H1 (cell line): ENCODE data around the gene CCDC89. TPM values are rescaled to one million over a fixed set of nuclear protein-coding genes. Genes with fewer than 3 reads are reported as not detected.

Experiments
- CTCF ChIA-PET: fragments of 300-600 bp; sonication (Branson Sonifier 250); formaldehyde crosslinking; loops from one replicate; lab custom pipeline; 2021; ENCODE audit not compliant: partially characterized antibody; lab: Charles Lee
- POLR2A ChIA-PET: fragments of 300-600 bp; sonication (Branson Sonifier 250); formaldehyde crosslinking; loops from one replicate; lab custom pipeline; 2021; ENCODE audit warnings: inconsistent platforms; ENCODE audit not compliant: partially characterized antibody; lab: Charles Lee
- DNase-seq, 2 experiments: peaks; one replicate each; pipeline versions ENCODE4 v3.0.0 to v3.0.0-alpha.2; 2010 to 2022; ENCODE audit warnings: low spot score in 2 of 2, low read depth in 1 of 2, mixed read lengths in 1 of 2
- FAIRE-seq: peaks from 2 replicates; lab custom pipeline; 2011; peaks lifted over from hg19 to GRCh38; lab: Jason Lieb, UNC
- H2AFZ ChIP-seq: 2 replicates; pipeline ENCODE4 v1.8.1; 2012; ENCODE audit warnings: low read length, inconsistent platforms
- H2AK5ac ChIP-seq: 2 replicates; pipeline ENCODE4 v1.6.1; 2013; ENCODE audit warnings: low read depth, low read length
- H2BK120ac ChIP-seq: replicated peaks from 2 replicates; pipeline ENCODE3; 2013; ENCODE audit warnings: low read depth, low read length, inconsistent platforms
- H2BK12ac ChIP-seq: 2 replicates; pipeline ENCODE4 v1.6.1; 2013; ENCODE audit warnings: low read depth, low read length
- H2BK15ac ChIP-seq: 2 replicates; pipeline ENCODE4 v1.6.1; 2013; ENCODE audit warnings: low read length
- H2BK20ac ChIP-seq: 2 replicates; pipeline ENCODE4 v1.6.1; 2013; ENCODE audit warnings: low read length
- H2BK5ac ChIP-seq: 2 replicates; pipeline ENCODE4 v1.6.1; 2013; ENCODE audit warnings: low read depth, low read length
- H3K14ac ChIP-seq: 2 replicates; pipeline ENCODE4 v1.6.1; 2013; ENCODE audit warnings: inconsistent platforms; ENCODE audit not compliant: insufficient read length
- H3K18ac ChIP-seq: 2 replicates; pipeline ENCODE4 v1.6.1; 2013; ENCODE audit warnings: low read length; ENCODE audit errors: extremely low read depth
- H3K23ac ChIP-seq: 2 replicates; pipeline ENCODE4 v1.6.1; 2013; ENCODE audit warnings: inconsistent platforms; ENCODE audit not compliant: insufficient read length
- H3K23me2 ChIP-seq: 2 replicates; pipeline ENCODE4 v1.6.1; 2013; ENCODE audit warnings: low read depth, low read length
- H3K27ac ChIP-seq: 2 replicates; pipeline ENCODE4 v1.6.1; 2011; ENCODE audit warnings: low read depth, low read length, inconsistent platforms
- H3K27me3 ChIP-seq, 4 experiments: replicated peaks in 1 of 4; 1 replicate in 1 of 4; 2 replicates in 3 of 4; pipeline versions ENCODE4 v1.6.1 to v1.8.1; 2011 to 2013; ENCODE audit warnings: low read length in 3 of 4, mild to moderate bottlenecking in 3 of 4, inconsistent platforms in 2 of 4, mixed read lengths in 2 of 4, moderate library complexity in 1 of 4; ENCODE audit not compliant: control insufficient read depth in 3 of 4, insufficient read depth in 3 of 4; ENCODE audit errors: extremely low read depth in 1 of 4
- H3K36me3 ChIP-seq, 4 experiments: 2 replicates each; pipeline versions ENCODE4 v1.6.1 to v1.8.1; 2011 to 2013; ENCODE audit warnings: mild to moderate bottlenecking in 4 of 4, low read length in 3 of 4, moderate library complexity in 2 of 4, control low read depth in 1 of 4, inconsistent platforms in 1 of 4; ENCODE audit not compliant: insufficient read depth in 4 of 4, control insufficient read depth in 2 of 4
- H3K4ac ChIP-seq: replicated peaks from 2 replicates; pipeline ENCODE3; 2013; ENCODE audit warnings: low read length, low read depth, mixed read lengths, inconsistent platforms; ENCODE audit not compliant: insufficient read length
- H3K4me1 ChIP-seq, 4 experiments: replicated peaks in 1 of 4; 1 replicate in 1 of 4; 2 replicates in 3 of 4; pipeline versions ENCODE4 v1.6.1 to v1.8.1; 2011 to 2013; ENCODE audit warnings: low read length in 3 of 4, inconsistent platforms in 2 of 4, mixed read lengths in 1 of 4; ENCODE audit not compliant: insufficient read depth in 4 of 4, control insufficient read depth in 3 of 4
- H3K4me2 ChIP-seq, 2 experiments: 2 replicates each; pipeline versions ENCODE4 v1.6.1 to v1.8.1; 2011 to 2013; ENCODE audit warnings: low read depth in 2 of 2, low read length in 2 of 2, control low read depth in 1 of 2, inconsistent platforms in 1 of 2, mild to moderate bottlenecking in 1 of 2; ENCODE audit not compliant: insufficient read depth in 1 of 2
- H3K4me3 ChIP-seq, 4 experiments: fragments of 200-600, 300-600 bp in 1 of 4; sonication (generic), shearing (Covaris generic), sonication (Bioruptor Twin) in 1 of 4; 2 replicates each; pipeline versions ENCODE4 v1.5.1 to v1.8.1; 2011 to 2016; ENCODE audit warnings: low read length in 4 of 4, low read depth in 3 of 4, control low read depth in 2 of 4, inconsistent platforms in 2 of 4, mild to moderate bottlenecking in 2 of 4, mixed read lengths in 1 of 4, moderate library complexity in 1 of 4; ENCODE audit not compliant: insufficient read depth in 2 of 4; ENCODE audit errors: extremely low read depth in 1 of 4
- H3K56ac ChIP-seq: replicated peaks from 2 replicates; pipeline ENCODE3; 2013; ENCODE audit warnings: low read depth, mild to moderate bottlenecking, mixed read lengths, low read length, inconsistent platforms; ENCODE audit not compliant: insufficient read length
- H3K79me1 ChIP-seq: 2 replicates; pipeline ENCODE4 v1.6.1; 2013; ENCODE audit warnings: low read depth, low read length, control low read depth
- H3K79me2 ChIP-seq, 2 experiments: 2 replicates each; pipeline versions ENCODE4 v1.6.1 to v1.8.1; 2012 to 2013; ENCODE audit warnings: low read length in 2 of 2, mild to moderate bottlenecking in 2 of 2, inconsistent platforms in 1 of 2; ENCODE audit not compliant: insufficient read depth in 2 of 2, control insufficient read depth in 1 of 2
- H3K9ac ChIP-seq, 4 experiments: replicated peaks in 1 of 4; 1 replicate in 1 of 4; 2 replicates in 3 of 4; pipeline versions ENCODE4 v1.6.1 to v1.8.1; 2011 to 2013; ENCODE audit warnings: low read depth in 3 of 4, low read length in 3 of 4, control low read depth in 2 of 4, mild to moderate bottlenecking in 2 of 4, moderate library complexity in 2 of 4, inconsistent platforms in 1 of 4; ENCODE audit errors: extremely low read depth in 1 of 4
- H3K9me3 ChIP-seq, 2 experiments: 2 replicates each; pipeline versions ENCODE4 v1.6.1 to v1.8.1; 2012 to 2013; ENCODE audit warnings: mild to moderate bottlenecking in 2 of 2, moderate library complexity in 2 of 2, control low read depth in 1 of 2, inconsistent platforms in 1 of 2, low read depth in 1 of 2, low read length in 1 of 2, mixed read lengths in 1 of 2; ENCODE audit not compliant: insufficient read depth in 2 of 2
- H4K20me1 ChIP-seq, 2 experiments: replicated peaks in 1 of 2; 2 replicates each; pipeline versions ENCODE3 to v1.8.1; 2011 to 2013; ENCODE audit warnings: inconsistent platforms in 2 of 2, low read length in 2 of 2, mild to moderate bottlenecking in 1 of 2; ENCODE audit not compliant: insufficient read depth in 2 of 2, control insufficient read depth in 1 of 2
- H4K5ac ChIP-seq: 2 replicates; pipeline ENCODE4 v1.6.1; 2013; ENCODE audit warnings: low read length, low read depth, mixed read lengths, inconsistent platforms; ENCODE audit not compliant: insufficient read length
- H4K8ac ChIP-seq: 2 replicates; pipeline ENCODE4 v1.8.0; 2013; ENCODE audit warnings: mild to moderate bottlenecking, moderate library complexity, low read length, inconsistent platforms; ENCODE audit not compliant: insufficient read depth; ENCODE audit errors: extremely low read depth
- H4K91ac ChIP-seq: replicated peaks from 2 replicates; pipeline ENCODE3; 2013; ENCODE audit warnings: low read length, mixed read lengths, inconsistent platforms; ENCODE audit not compliant: insufficient read length
- BCL11A ChIP-seq, 2 experiments: IDR thresholded peaks; one replicate each; pipeline ENCODE4 v1.6.1; 2011; ENCODE audit warnings: low read depth in 2 of 2, low read length in 2 of 2, mild to moderate bottlenecking in 2 of 2
- BRCA1 ChIP-seq: IDR thresholded peaks from 2 replicates; pipeline ENCODE4 v1.6.1; 2012; ENCODE audit warnings: low read depth, low read length, improper control_type of control experiment
- CBX5 ChIP-seq: fragments of 300-800, 300-1000 bp; sonication (generic); IDR thresholded peaks from 2 replicates; pipeline ENCODE4 v1.7.1; 2016; ENCODE audit warnings: antibody characterized with exemption, low read length, low read depth
- CHD1 ChIP-seq: IDR thresholded peaks from 2 replicates; pipeline ENCODE4 v1.6.1; 2012; ENCODE audit warnings: low read depth, low read length, improper control_type of control experiment
- EP300 ChIP-seq, 2 experiments: IDR thresholded peaks; 1 replicate in 1 of 2; 2 replicates in 1 of 2; pipeline ENCODE4 v1.6.1; 2011 to 2012; ENCODE audit warnings: low read depth in 2 of 2, low read length in 2 of 2, mild to moderate bottlenecking in 2 of 2, borderline replicate concordance in 1 of 2, inconsistent platforms in 1 of 2, moderate library complexity in 1 of 2
- FOSL1 ChIP-seq: IDR thresholded peaks from 2 replicates; pipeline ENCODE4 v1.6.1; 2011; ENCODE audit warnings: mild to moderate bottlenecking, low read depth, low read length, moderate library complexity; ENCODE audit not compliant: insufficient read depth
- MAFK ChIP-seq: IDR thresholded peaks from 2 replicates; pipeline ENCODE4 v1.6.1; 2012; ENCODE audit warnings: low read depth, mild to moderate bottlenecking, improper control_type of control experiment, low read length
- PHF8 ChIP-seq: fragments of 200-600 bp; sonication (generic); conservative IDR thresholded peaks from 2 replicates; pipeline ENCODE4 v1.7.1; 2012; ENCODE audit warnings: low read depth, mild to moderate bottlenecking, inconsistent platforms, low read length, moderate library complexity
- POLR2A ChIP-seq, 2 experiments: IDR thresholded peaks; 1 replicate in 1 of 2; 2 replicates in 1 of 2; pipeline ENCODE4 v1.6.1; 2011; ENCODE audit warnings: low read depth in 2 of 2, low read length in 2 of 2, mild to moderate bottlenecking in 2 of 2; ENCODE audit errors: control extremely low read depth in 1 of 2
- POLR2AphosphoS5 ChIP-seq: IDR thresholded peaks from 2 replicates; pipeline ENCODE4 v1.6.1; 2011; ENCODE audit warnings: low read depth, low read length
- RAD21 ChIP-seq, 2 experiments: IDR thresholded peaks in 1 of 2; conservative IDR thresholded peaks in 1 of 2; 2 replicates each; pipeline ENCODE4 v1.6.1; 2011; ENCODE audit warnings: low read depth in 2 of 2, low read length in 2 of 2, improper control_type of control experiment in 1 of 2, inconsistent platforms in 1 of 2, mild to moderate bottlenecking in 1 of 2, moderate library complexity in 1 of 2
- SP2 ChIP-seq: IDR thresholded peaks from 2 replicates; pipeline ENCODE4 v1.6.1; 2012; ENCODE audit warnings: mild to moderate bottlenecking, low read length, inconsistent platforms
- WGBS, 2 experiments: shearing (Covaris generic) in 1 of 2; methylation state at CpG; one replicate each; pipeline versions ENCODE4 v1.1.6 to v1.1.7; 2013 to 2015; ENCODE audit warnings: low lambda C conversion rate in 2 of 2, mixed read lengths in 2 of 2, inconsistent platforms in 1 of 2, low coverage in 1 of 2, missing lambda C conversion rate in 1 of 2; ENCODE audit not compliant: insufficient replicate concordance in 2 of 2, insufficient coverage in 1 of 2, insufficient read length in 1 of 2; ENCODE audit errors: extremely low coverage in 1 of 2, missing lambda C conversion rate in 1 of 2; 5-methylcytosine and 5-hydroxymethylcytosine counted together
- polyA plus RNA-seq, 7 experiments: library from polyadenylated mRNA; depleted of rRNA in 3 of 7; stranded (reverse) in 5 of 7; unstranded in 2 of 7; fragments of >200 nt in 5 of 7; fragments of 200-250 nt in 2 of 7; gene quantifications; 1 replicate in 5 of 7; 2 replicates in 1 of 7; 4 replicates in 1 of 7; pipeline versions ENCODE4 v1.2.1 to v1.2.3, GENCODE V29; 2011 to 2013; ENCODE audit warnings: missing spikeins in 2 of 7, mixed read lengths in 2 of 7
- total RNA-seq: library from RNA; stranded (reverse); fragmentation: NEBNext Ultra II Directional; extraction: Animal tissue kit (Norgen Biotek cat#: 25700); gene quantifications from 2 replicates; pipeline ENCODE4 v1.2.1, GENCODE V29; 2021

The CCDC89 gene
- total and polyA plus RNA-seq, 2 of the 8 experiments (the other 6 are each of a cell fraction or from before 2014, with no cell fraction given): not detected

DNA sequence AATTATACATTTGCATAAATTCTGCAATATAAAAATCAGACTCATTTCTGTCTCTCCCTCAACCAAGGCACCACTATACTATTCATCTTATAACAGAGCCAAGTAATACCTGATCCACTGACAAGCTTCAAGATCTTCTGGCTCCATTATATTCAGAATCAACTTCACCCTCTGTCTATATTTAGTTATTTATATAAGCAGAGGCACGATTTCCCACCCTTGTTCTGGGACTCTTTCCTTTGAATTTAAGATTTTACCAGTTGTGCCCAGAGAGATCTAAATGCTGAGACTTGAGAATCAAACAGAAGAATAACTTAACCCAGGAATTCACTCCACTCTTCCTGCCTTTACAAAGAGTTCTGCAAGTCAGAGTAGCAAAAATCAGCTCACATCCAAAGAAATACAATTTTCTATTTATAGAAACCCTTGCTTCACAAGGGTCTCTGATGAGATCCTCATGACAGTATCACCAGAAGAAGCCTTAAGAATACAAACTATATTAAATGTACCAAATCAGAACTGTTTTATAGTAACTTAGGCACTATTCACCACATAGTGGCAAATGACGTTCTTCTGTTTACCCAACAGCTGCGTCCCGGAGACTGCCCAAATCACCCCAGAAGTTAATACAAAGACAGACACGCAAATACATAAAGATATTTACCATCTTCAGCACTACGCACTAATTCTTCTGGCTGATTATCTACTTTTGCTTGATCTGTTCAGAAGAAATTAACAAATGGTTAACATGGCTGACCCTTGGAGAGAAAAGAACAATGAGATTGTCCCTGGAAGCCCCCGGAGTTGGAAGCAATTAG is 32.3 kb upstream of the CCDC89 start:
- ChIA-PET CTCF (interaction anchor here (0.7 to 1.6 kb wide), 7 partner anchors 22 to 136 kb away, joined by 3 to 4 read pairs (median 3); no protein-coding TSS in a partner anchor), POLR2A (interaction anchor here (1.0 to 1.3 kb wide), 2 partner anchors 53 to 91 kb away, joined by 3 to 4 read pairs; partner anchors contain the start of gene CREBZF)
- Histone ChIP-seq H3K4me3 (no peak overlapping the region; a peak in 1 of 8 replicates), H3K79me1 (no peaks in the 10 kb centered on the region), H2BK120ac (no peak overlapping the region), H3K14ac (no peak overlapping the region), H3K4ac (no peak overlapping the region), H3K4me2 (peak overlapping the region in 1 of 2 experiments; percentile 45; a peak in 1 of 4 replicates), H4K8ac (no peak overlapping the region), H3K27me3 (no peaks in the 10 kb centered on the region), H3K23me2 (no peaks in the 10 kb centered on the region; the same call in 1 of the 2 replicates), H3K27ac (peak overlapping the region; percentile 4; the same call in 1 of the 2 replicates), H3K56ac (peak overlapping the region; percentile 3), H4K5ac (no peak overlapping the region), H4K20me1 (no peaks in the 10 kb centered on the region), H3K9ac (no peak overlapping the region), H2BK20ac (no peak overlapping the region), H3K36me3 (no peaks in the 10 kb centered on the region), H2AK5ac (no peak overlapping the region), H2BK5ac (peak overlapping the region; percentile 62; the same call in 1 of the 2 replicates), H2AFZ (peak overlapping the region; percentile 79), H3K9me3 (no peaks in the 10 kb centered on the region), H3K18ac (peak overlapping the region; percentile 73; the same call in 1 of the 2 replicates), H4K91ac (no peak overlapping the region), H2BK15ac (no peak overlapping the region), H2BK12ac (peak overlapping the region; percentile 86; the same call in 1 of the 2 replicates), H3K79me2 (no peaks in the 10 kb centered on the region), H3K23ac (no peak overlapping the region), H3K4me1 (peaks cover 0 to 15% (median 6%) of the 10 kb centered on the region in 4 experiments; a peak in 6 of 7 replicates)
- 83% methylated on average over 7 of the region's 7 CpGs; no CpG with 5 or more reads in 1 of the 2 experiments for WGBS, 2 experiments
- no peak for FAIRE-seq
- DNase-seq: no peak
- TF ChIP-seq MAFK: no peak
- TF ChIP-seq CHD1: no peak
- no peak for TF ChIP-seq EP300 (IDR thresholded peaks at IDR 0.05; ENCODE audit: borderline replicate concordance in 1 of 2, low read depth in 2 of 2, low read length in 2 of 2)
- no peak for TF ChIP-seq RAD21 (IDR thresholded peaks at IDR 0.05 in 1 of 2, conservative IDR thresholded peaks at IDR 0.05 in 1 of 2; ENCODE audit: low read depth in 2 of 2, low read length in 2 of 2)
- TF ChIP-seq BCL11A (IDR thresholded peaks at IDR 0.05; ENCODE audit: low read depth in 2 of 2, low read length in 2 of 2): no peak
- no peak for TF ChIP-seq POLR2A (IDR thresholded peaks at IDR 0.05; ENCODE audit: control extremely low read depth in 1 of 2, low read depth in 2 of 2, low read length in 2 of 2)
- no peak for TF ChIP-seq CBX5
- no peak for TF ChIP-seq BRCA1
- no peak for TF ChIP-seq POLR2AphosphoS5
- no peak for TF ChIP-seq PHF8
- no peak for TF ChIP-seq SP2
- no peak for TF ChIP-seq FOSL1
